Astrocyte (in vitro differentiated cells and primary cell): ENCODE data around the gene NCLN. TPM values are rescaled to one million over a fixed set of nuclear protein-coding genes. Genes with fewer than 3 reads are reported as not detected.

Experiments used
- DNase-seq: peaks from one replicate; pipeline ENCODE4 v3.0.0-alpha.2; 2010; ENCODE audit warnings: low read depth
- FAIRE-seq: peaks from 2 replicates; lab custom pipeline; 2011; peaks lifted over from hg19 to GRCh38; lab: Jason Lieb, UNC
- H2AFZ ChIP-seq: 2 replicates; pipeline ENCODE4 v1.6.0; 2012; ENCODE audit warnings: low read depth, low read length, inconsistent platforms
- H3K27ac ChIP-seq: 2 replicates; pipeline ENCODE4 v1.5.1; 2011; ENCODE audit warnings: low read depth, low read length, inconsistent platforms
- H3K27me3 ChIP-seq: 2 replicates; pipeline ENCODE4 v1.6.0; 2011; ENCODE audit warnings: low read length, inconsistent platforms; ENCODE audit not compliant: insufficient read depth
- H3K36me3 ChIP-seq: 2 replicates; pipeline ENCODE4 v1.5.1; 2011; ENCODE audit warnings: low read length, inconsistent platforms; ENCODE audit not compliant: insufficient read depth
- H3K4me1 ChIP-seq: 2 replicates; pipeline ENCODE4 v1.5.1; 2011; ENCODE audit warnings: low read length, inconsistent platforms; ENCODE audit not compliant: insufficient read depth
- H3K4me2 ChIP-seq: 2 replicates; pipeline ENCODE4 v1.6.0; 2012; ENCODE audit warnings: low read length, inconsistent platforms
- H3K4me3 ChIP-seq: 2 replicates; pipeline ENCODE4 v1.5.1; 2011; ENCODE audit warnings: low read depth, mild to moderate bottlenecking, low read length, inconsistent platforms; ENCODE audit not compliant: insufficient read depth
- H3K79me2 ChIP-seq: 2 replicates; pipeline ENCODE4 v1.6.0; 2012; ENCODE audit warnings: mild to moderate bottlenecking, low read length, inconsistent platforms; ENCODE audit not compliant: insufficient read depth
- H3K9ac ChIP-seq: 2 replicates; pipeline ENCODE4 v1.6.0; 2012; ENCODE audit warnings: mild to moderate bottlenecking, low read length, inconsistent platforms
- H3K9me3 ChIP-seq: 2 replicates; pipeline ENCODE4 v1.5.1; 2012; ENCODE audit warnings: low read depth, mild to moderate bottlenecking, low read length, inconsistent platforms; ENCODE audit not compliant: insufficient read depth
- H4K20me1 ChIP-seq: 2 replicates; pipeline ENCODE4 v1.6.0; 2012; ENCODE audit warnings: low read length, inconsistent platforms; ENCODE audit not compliant: insufficient read depth
- H3K27ac Mint-ChIP-seq: one replicate; pipeline ENCODE4 v1.8.0; 2021; ENCODE audit warnings: mild to moderate bottlenecking, mixed read lengths; ENCODE audit not compliant: unreplicated experiment
- H3K27me3 Mint-ChIP-seq: one replicate; pipeline ENCODE4 v1.8.0; 2021; ENCODE audit warnings: low read depth, mixed read lengths; ENCODE audit not compliant: unreplicated experiment
- H3K36me3 Mint-ChIP-seq: one replicate; pipeline ENCODE4 v1.8.0; 2021; ENCODE audit warnings: low read depth, mixed read lengths; ENCODE audit not compliant: unreplicated experiment
- H3K4me1 Mint-ChIP-seq: one replicate; pipeline ENCODE4 v1.8.0; 2021; ENCODE audit warnings: low read depth, mixed read lengths; ENCODE audit not compliant: unreplicated experiment
- H3K4me3 Mint-ChIP-seq: one replicate; pipeline ENCODE4 v1.8.0; 2021; ENCODE audit warnings: mild to moderate bottlenecking, moderate library complexity, mixed read lengths; ENCODE audit not compliant: unreplicated experiment
- H3K9me3 Mint-ChIP-seq: one replicate; pipeline ENCODE4 v1.8.0; 2021; ENCODE audit warnings: mild to moderate bottlenecking, mixed read lengths; ENCODE audit not compliant: unreplicated experiment
- EZH2 ChIP-seq: IDR thresholded peaks from 2 replicates; pipeline ENCODE4 v1.6.1; 2012; ENCODE audit warnings: mild to moderate bottlenecking, low read length, inconsistent platforms; ENCODE audit not compliant: insufficient read depth
- total RNA-seq: library from RNA; stranded (reverse); gene quantifications from 2 replicates; pipeline ENCODE4 v1.2.1, GENCODE V29; 2021
- TF ChIP-seq, protein P1 (sequence below): IDR thresholded peaks from 2 replicates; pipeline ENCODE4 v1.5.1; 2011; ENCODE audit warnings: low read depth, mild to moderate bottlenecking, inconsistent platforms, low read length, moderate library complexity; ENCODE audit not compliant: insufficient read depth

The NCLN gene
- total RNA-seq, 1 donor from 2014 or later, result 95.8 TPM

DNA sequence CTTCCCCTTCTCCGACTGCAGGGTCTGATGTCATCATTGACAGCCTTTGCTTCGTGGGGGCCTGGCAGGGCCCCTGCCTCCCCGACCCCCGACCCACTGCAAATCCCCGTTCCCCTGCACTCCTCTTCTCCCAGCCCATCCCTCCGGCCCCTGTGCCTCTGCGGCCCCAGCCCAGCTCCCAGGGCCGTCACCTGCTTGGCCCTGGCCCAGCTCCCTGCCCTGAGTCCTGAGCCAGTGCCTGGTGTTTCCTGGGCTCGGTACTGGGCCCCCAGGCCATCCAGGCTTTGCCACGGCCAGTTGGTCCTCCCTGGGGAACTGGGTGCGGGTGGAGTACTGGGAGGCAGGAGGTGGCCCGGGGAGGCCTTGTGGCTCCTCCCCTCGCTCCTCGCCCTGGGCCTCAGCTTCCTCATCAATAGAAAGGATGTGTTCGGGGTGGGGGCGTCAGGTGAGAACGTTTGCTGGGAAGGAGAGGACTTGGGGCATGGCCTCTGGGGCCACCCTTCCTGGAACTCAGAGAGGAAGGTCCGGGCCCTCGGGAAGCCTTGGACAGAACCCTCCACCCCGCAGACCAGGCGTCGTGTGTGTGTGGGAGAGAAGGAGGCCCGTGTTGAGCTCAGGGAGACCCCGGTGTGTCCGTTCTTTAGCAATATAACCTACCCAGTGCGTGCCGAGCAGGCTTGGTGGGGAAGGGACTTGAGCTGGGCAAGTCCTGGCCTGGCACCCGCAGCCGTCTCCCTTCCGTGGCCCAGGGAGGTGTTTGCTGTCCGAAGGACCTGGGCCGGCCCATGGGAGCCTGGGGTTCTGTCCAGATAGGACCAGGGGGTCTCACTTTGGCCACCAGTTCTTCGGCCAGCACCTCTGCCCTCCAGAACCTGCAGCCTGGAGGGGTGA is 22.8 kb downstream of the NCLN start:
- H3K4me1 Mint-ChIP-seq, result no peaks in the 10 kb centered on the region
- no peak overlapping the region for H3K27ac Mint-ChIP-seq
- no peaks in the 10 kb centered on the region for H4K20me1 ChIP-seq
- H3K4me2 ChIP-seq, result no peak overlapping the region
- no peaks in the 10 kb centered on the region for H3K9me3 ChIP-seq
- H3K27me3 Mint-ChIP-seq, result peaks cover 2% of the 10 kb centered on the region
- H3K4me3 Mint-ChIP-seq, result no peak overlapping the region
- peaks cover 9% of the 10 kb centered on the region for H3K36me3 Mint-ChIP-seq
- FAIRE-seq (no peak), DNase-seq (no peak)
- no peaks in the 10 kb centered on the region for H3K27me3 ChIP-seq
- no peaks in the 10 kb centered on the region for H3K79me2 ChIP-seq
- no peak overlapping the region for H2AFZ ChIP-seq
- H3K9ac ChIP-seq, result no peak overlapping the region
- H3K4me3 ChIP-seq, result no peak overlapping the region
- no peaks in the 10 kb centered on the region for H3K36me3 ChIP-seq
- no peak overlapping the region for H3K27ac ChIP-seq
- no peak for TF ChIP-seq EZH2
- TF ChIP-seq, protein P1, sequence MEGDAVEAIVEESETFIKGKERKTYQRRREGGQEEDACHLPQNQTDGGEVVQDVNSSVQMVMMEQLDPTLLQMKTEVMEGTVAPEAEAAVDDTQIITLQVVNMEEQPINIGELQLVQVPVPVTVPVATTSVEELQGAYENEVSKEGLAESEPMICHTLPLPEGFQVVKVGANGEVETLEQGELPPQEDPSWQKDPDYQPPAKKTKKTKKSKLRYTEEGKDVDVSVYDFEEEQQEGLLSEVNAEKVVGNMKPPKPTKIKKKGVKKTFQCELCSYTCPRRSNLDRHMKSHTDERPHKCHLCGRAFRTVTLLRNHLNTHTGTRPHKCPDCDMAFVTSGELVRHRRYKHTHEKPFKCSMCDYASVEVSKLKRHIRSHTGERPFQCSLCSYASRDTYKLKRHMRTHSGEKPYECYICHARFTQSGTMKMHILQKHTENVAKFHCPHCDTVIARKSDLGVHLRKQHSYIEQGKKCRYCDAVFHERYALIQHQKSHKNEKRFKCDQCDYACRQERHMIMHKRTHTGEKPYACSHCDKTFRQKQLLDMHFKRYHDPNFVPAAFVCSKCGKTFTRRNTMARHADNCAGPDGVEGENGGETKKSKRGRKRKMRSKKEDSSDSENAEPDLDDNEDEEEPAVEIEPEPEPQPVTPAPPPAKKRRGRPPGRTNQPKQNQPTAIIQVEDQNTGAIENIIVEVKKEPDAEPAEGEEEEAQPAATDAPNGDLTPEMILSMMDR, result no peak
- no peaks in the 10 kb centered on the region for H3K4me1 ChIP-seq
- H3K9me3 Mint-ChIP-seq, result no peaks in the 10 kb centered on the region

DNA sequence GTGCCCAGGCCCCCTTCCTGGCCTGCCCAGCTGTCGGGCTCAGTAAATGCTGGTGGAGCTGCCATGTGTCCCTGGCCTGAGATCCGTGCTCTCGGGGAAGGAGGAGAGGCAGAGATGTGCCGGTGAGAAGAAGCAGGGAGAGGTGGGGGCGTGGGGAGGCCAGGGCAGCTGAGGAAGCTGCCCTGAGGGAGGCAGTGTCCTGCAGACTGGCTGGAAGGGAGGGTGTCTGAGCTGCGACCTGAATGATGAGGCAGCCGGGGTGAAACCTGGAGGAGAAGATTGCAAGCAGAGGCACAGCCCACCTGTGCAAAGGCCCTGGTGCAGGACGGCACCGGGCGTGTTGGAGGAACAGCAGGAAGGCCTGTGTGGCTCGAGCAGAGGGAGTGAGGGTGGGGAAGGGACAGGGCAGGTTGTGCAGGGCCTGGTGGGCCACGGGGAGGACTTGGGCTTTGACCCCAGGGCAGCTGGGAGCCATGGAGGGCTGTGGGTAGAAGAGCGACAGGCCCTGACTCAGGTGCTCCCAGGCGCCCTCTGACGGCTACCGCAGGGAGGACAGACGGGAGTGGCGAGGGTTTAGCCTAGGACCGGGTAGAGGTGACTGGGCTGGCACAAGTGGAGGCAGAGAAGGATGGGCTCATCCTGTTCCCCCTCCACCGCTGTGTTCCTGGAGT is 24.8 kb downstream of the NCLN start:
- Histone ChIP-seq H4K20me1 (no peaks in the 10 kb centered on the region), H3K4me1 (no peaks in the 10 kb centered on the region), H3K27me3 (no peaks in the 10 kb centered on the region), H3K4me3 (no peak overlapping the region), H2AFZ (no peak overlapping the region), H3K36me3 (no peaks in the 10 kb centered on the region), H3K79me2 (no peaks in the 10 kb centered on the region), H3K9ac (no peak overlapping the region), H3K27ac (no peak overlapping the region), H3K4me2 (no peak overlapping the region), H3K9me3 (no peaks in the 10 kb centered on the region)
- Mint-ChIP-seq H3K27ac (no peak overlapping the region), H3K9me3 (no peaks in the 10 kb centered on the region), H3K36me3 (peaks cover 9% of the 10 kb centered on the region), H3K4me3 (no peak overlapping the region), H3K27me3 (peaks cover 2% of the 10 kb centered on the region), H3K4me1 (no peaks in the 10 kb centered on the region)
- TF ChIP-seq, protein P1, result peak; percentile 34
- no peak for TF ChIP-seq EZH2
- FAIRE-seq, result no peak
- no peak for DNase-seq
